ENCODE data around the gene STS. TPM values are rescaled to one million over a fixed set of nuclear protein-coding genes. Genes with fewer than 3 reads are reported as not detected.

Gene STS
- total and polyA plus RNA-seq, 10 of the 15 experiments (the other 5 are each of a cell fraction or from before 2014, with no cell fraction given): 1.6 to 19.4 (median 4.7) TPM

- TF ChIP-seq E4F1 (IDR thresholded peaks at IDR 0.05; ENCODE audit: borderline replicate concordance, partially characterized antibody) (no peak), REST (IDR thresholded peaks at IDR 0.05; ENCODE audit: low read depth, low read length) (no peak), MTA2 (IDR thresholded peaks at IDR 0.05; ENCODE audit: low read depth) (peak; percentile 88), NFYB (IDR thresholded peaks at IDR 0.05; ENCODE audit: insufficient read depth, low read depth, low read length) (0 out of 2 replicates have a peak, but pooled peaks have one; percentile 22), TBL1XR1 (IDR thresholded peaks at IDR 0.05; ENCODE audit: low read depth, low read length) (no peak), CHD1 (IDR thresholded peaks at IDR 0.05; ENCODE audit: low read depth, low read length) (no peak), IKZF2 (IDR thresholded peaks at IDR 0.05) (peak; percentile 90 to 91), SMARCA5 (IDR thresholded peaks at IDR 0.05) (no peak), KDM1A (IDR thresholded peaks at IDR 0.05; ENCODE audit: borderline replicate concordance) (no peak), KAT2A (conservative IDR thresholded peaks at IDR 0.05; ENCODE audit: control insufficient read depth, low read depth, low read length) (no peak), IRF5 (IDR thresholded peaks at IDR 0.05; ENCODE audit: borderline replicate concordance) (no peak), PML (IDR thresholded peaks at IDR 0.05; ENCODE audit: low read length) (no peak), STAT1 (conservative IDR thresholded peaks at IDR 0.05) (peak; percentile 82; the same call in 1 of the 2 replicates), ZSCAN29 (IDR thresholded peaks at IDR 0.05) (no peak), ESRRA (IDR thresholded peaks at IDR 0.05; ENCODE audit: low read length) (no peak), SUZ12 (IDR thresholded peaks at IDR 0.05; ENCODE audit: unreplicated experiment) (no peak), FOXM1 (IDR thresholded peaks at IDR 0.05; ENCODE audit: low read depth, low read length) (no peak), MEF2A (IDR thresholded peaks at IDR 0.05; ENCODE audit: insufficient read depth, low read depth, low read length) (0 out of 2 replicates have a peak, but pooled peaks have one; percentile 22), EP300 (IDR thresholded peaks at IDR 0.05; ENCODE audit: borderline replicate concordance in 1 of 2, control insufficient read depth in 1 of 2, low read depth in 2 of 2, low read length in 2 of 2) (peak; percentile 51 to 77; a peak in 3 of 4 replicates), TARDBP (IDR thresholded peaks at IDR 0.05; ENCODE audit: borderline replicate concordance) (no peak), CBFB (IDR thresholded peaks at IDR 0.05; ENCODE audit: low read depth) (peak; percentile 87), NFYA (IDR thresholded peaks at IDR 0.05; ENCODE audit: borderline replicate concordance, low read depth, low read length) (no peak), DPF2 (IDR thresholded peaks at IDR 0.05) (no peak)
These were observed 36.7 kb upstream of the STS start (continued) for GRCh38 chrX:7110821-7111276.

All from GM12878 (cell line).